Upper lobe of left lung (tissue), 6 donors: ENCODE results near the gene IGF2BP1. TPM values are rescaled to one million over a fixed set of nuclear protein-coding genes. Genes with fewer than 3 reads are reported as not detected.

Source experiments
- ATAC-seq, 2 donors: fragments of 200-7000 bp; cut with Tn5 transposase; one replicate each; pipeline ENCODE4 v1.9.1; 2022; ENCODE audit warnings: mild to moderate bottlenecking in 2 of 2, moderate library complexity in 2 of 2; ENCODE audit not compliant: low FRiP score in 2 of 2
- DNase-seq, 2 donors: peaks; one replicate each; pipeline ENCODE4 v3.0.0-alpha.2; 2019 to 2020
- H3K27ac ChIP-seq, 4 donors: fragments of 200-600 bp; sonication (generic); one replicate each; pipeline ENCODE4 v1.5.1; 2016 to 2019
- H3K27me3 ChIP-seq, 4 donors: fragments of 200-600 bp; sonication (generic); one replicate each; pipeline ENCODE4 v1.5.1; 2017 to 2019
- H3K36me3 ChIP-seq, 4 donors: fragments of 200-600 bp; sonication (generic); one replicate each; pipeline ENCODE4 v1.5.1; 2016 to 2019
- H3K4me1 ChIP-seq, 4 donors: fragments of 200-600 bp; sonication (generic); one replicate each; pipeline ENCODE4 v1.5.1; 2018 to 2019
- H3K4me3 ChIP-seq, 4 donors: fragments of 200-600 bp; sonication (generic); one replicate each; pipeline ENCODE4 v1.5.1; 2017 to 2019; ENCODE audit warnings: mild to moderate bottlenecking in 2 of 4, moderate library complexity in 1 of 4
- H3K9me3 ChIP-seq, 4 donors: fragments of 200-600 bp; sonication (generic); one replicate each; pipeline ENCODE4 v1.5.1; 2018 to 2019
- CTCF ChIP-seq, 6 experiments: fragments of 450-650 bp in 4 of 6; fragments of 200-600 bp in 2 of 6; sonication (generic) in 2 of 6; IDR thresholded peaks; one replicate each; pipeline ENCODE4 v1.5.1; 2016 to 2019; ENCODE audit warnings: antibody characterized with exemption in 6 of 6
- EP300 ChIP-seq, 4 donors: sonication (generic); formaldehyde crosslinking; IDR thresholded peaks; one replicate each; pipeline ENCODE4 v1.5.1; 2017; ENCODE audit warnings: antibody characterized with exemption in 4 of 4, control low read depth in 2 of 4
- POLR2A ChIP-seq, 4 donors: fragments of 450-650 bp; IDR thresholded peaks; one replicate each; pipeline ENCODE4 v1.5.1; 2016 to 2017; ENCODE audit warnings: antibody characterized with exemption in 4 of 4, mild to moderate bottlenecking in 2 of 4
- POLR2AphosphoS5 ChIP-seq, 2 donors: sonication (generic); formaldehyde crosslinking; IDR thresholded peaks; one replicate each; pipeline ENCODE4 v1.5.1; 2017; ENCODE audit warnings: antibody characterized with exemption in 2 of 2
- WGBS, 2 donors: methylation state at CpG; one replicate each; pipeline ENCODE4 v1.1.5; 2017 to 2018; 5-methylcytosine and 5-hydroxymethylcytosine counted together
- total RNA-seq, 6 donors: library from RNA; depleted of rRNA in 4 of 6; stranded (reverse); fragments of >200 nt in 4 of 6; gene quantifications; one replicate each; pipeline versions ENCODE4 v1.1.0 to v1.2.1, GENCODE V29; 2016 to 2021
- donor health status: DM: no; HTN: no; CAD: no; lungs with moderate emphysema.
- donor health status: DM: no; HTN: yes; CAD: no; lungs with severe emphysema.

Gene IGF2BP1
- total RNA-seq, 6 donors from 2014 or later: 1.3 to 1.4 TPM; not detected in 4

- no peak for DNase-seq
- H3K9me3 ChIP-seq: no peaks in the 10 kb centered on the region
- H3K36me3 ChIP-seq: no peaks in the 10 kb centered on the region
- 11 to 12% methylated on average over 30 to 32 of the region's 46 CpGs for WGBS, 2 donors
- peaks cover 25 to 33% (median 30%) of the 10 kb centered on the region in 4 donors for H3K4me1 ChIP-seq
- H3K4me3 ChIP-seq: no peak overlapping the region
- no peak for ATAC-seq
- no peak overlapping the region for H3K27ac ChIP-seq
- H3K27me3 ChIP-seq: peaks cover 6 to 66% (median 47%) of the 10 kb centered on the region in 4 donors
- peak in 1 of 2 donors; percentile 24 for TF ChIP-seq POLR2AphosphoS5 (IDR thresholded peaks at IDR 0.05)
- TF ChIP-seq CTCF (IDR thresholded peaks at IDR 0.05): no peak
- TF ChIP-seq POLR2A (IDR thresholded peaks at IDR 0.05): no peak
Measured at GRCh38 chr17:48995304-48995973, 1.7 kb upstream of the IGF2BP1 start.

GRCh38 chr17:48995974-48996721, 1.0 kb upstream of the IGF2BP1 start:
- 3 to 6% methylated on average over 16 to 18 of the region's 66 CpGs for WGBS, 2 donors
- Histone ChIP-seq H3K36me3 (no peaks in the 10 kb centered on the region), H3K4me1 (peaks cover 25 to 33% (median 30%) of the 10 kb centered on the region in 4 donors), H3K27ac (no peak overlapping the region), H3K27me3 (peaks cover 6 to 67% (median 48%) of the 10 kb centered on the region in 4 donors), H3K4me3 (no peak overlapping the region), H3K9me3 (no peaks in the 10 kb centered on the region)
- DNase-seq (peak in 1 of 2 donors; percentile 84), ATAC-seq (no peak)
- no peak for TF ChIP-seq POLR2AphosphoS5 (IDR thresholded peaks at IDR 0.05)

- peaks cover 25 to 33% (median 30%) of the 10 kb centered on the region in 4 donors for H3K4me1 ChIP-seq
- DNase-seq: no peak
- no peaks in the 10 kb centered on the region for H3K36me3 ChIP-seq
- ATAC-seq: no peak
- H3K27me3 ChIP-seq: peaks cover 6 to 71% (median 48%) of the 10 kb centered on the region in 4 donors
- no peak overlapping the region for H3K27ac ChIP-seq
- H3K9me3 ChIP-seq: no peaks in the 10 kb centered on the region
- no peak overlapping the region for H3K4me3 ChIP-seq
- no peak for TF ChIP-seq POLR2A (IDR thresholded peaks at IDR 0.05)
- no peak for TF ChIP-seq POLR2AphosphoS5 (IDR thresholded peaks at IDR 0.05)
- TF ChIP-seq CTCF (IDR thresholded peaks at IDR 0.05): no peak
- TF ChIP-seq EP300 (IDR thresholded peaks at IDR 0.05): no peak
- WGBS, 2 donors: 1 to 4% methylated on average over 21 to 23 of the region's 23 CpGs
Measured at GRCh38 chr17:48996722-48997102, 473 bp upstream of the IGF2BP1 start.

- Histone ChIP-seq H3K9me3 (no peaks in the 10 kb centered on the region), H3K27me3 (peaks cover 6 to 82% (median 49%) of the 10 kb centered on the region in 4 donors), H3K4me1 (peaks cover 25 to 33% (median 30%) of the 10 kb centered on the region in 4 donors), H3K36me3 (no peaks in the 10 kb centered on the region), H3K27ac (no peak overlapping the region), H3K4me3 (peak overlapping the region in 2 of 4 donors; percentile 17 to 27)
- peak in 1 of 2 donors; percentile 83 for DNase-seq
- no peak for TF ChIP-seq POLR2A (IDR thresholded peaks at IDR 0.05)
- no peak for TF ChIP-seq EP300 (IDR thresholded peaks at IDR 0.05)
- TF ChIP-seq CTCF (IDR thresholded peaks at IDR 0.05): no peak
- no peak for TF ChIP-seq POLR2AphosphoS5 (IDR thresholded peaks at IDR 0.05)
- peak in 1 of 2 donors; percentile 8 for ATAC-seq
- WGBS, 2 donors: 1 to 4% methylated on average over 20 to 56 of the region's 63 CpGs
Measured at GRCh38 chr17:48997827-48998586, 822 bp downstream of the IGF2BP1 start.
